ENCODE data around the gene RNASE4. TPM values are rescaled to one million over a fixed set of nuclear protein-coding genes. Genes with fewer than 3 reads are reported as not detected.
A peak's percentile ranks its signal among the peaks of the same experiment; 100 is the strongest.

The RNASE4 gene
- total and polyA plus RNA-seq, 10 of the 15 experiments (the other 5 are each of a cell fraction or from before 2014, with no cell fraction given): 0.87 to 2.6 (median 1.3) TPM

DNA sequence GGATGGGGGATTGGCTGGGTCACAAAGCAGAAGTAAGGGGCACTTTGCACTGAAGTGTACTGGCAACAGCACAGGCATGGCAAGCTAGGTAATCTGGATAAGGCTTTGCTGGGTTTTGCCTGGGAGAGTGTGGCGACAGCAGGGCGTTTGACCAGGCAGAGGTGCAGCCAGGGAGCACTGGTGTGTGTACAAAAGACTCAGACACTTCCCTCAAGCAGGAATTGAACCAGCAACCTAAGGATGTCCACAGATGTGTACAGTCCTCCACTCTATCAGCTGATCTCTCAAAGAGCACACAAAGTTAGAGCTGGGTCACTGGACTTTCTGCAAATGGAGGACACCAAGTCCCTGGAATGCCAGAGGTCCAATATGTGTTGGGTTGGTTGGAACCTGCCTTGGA is 15.4 kb upstream of the RNASE4 start:
- Histone ChIP-seq H3K4me1 (ENCODE audit: control insufficient read depth, insufficient read depth, low read length) (peaks cover 31% of the 10 kb centered on the region), H3K36me3 (ENCODE audit: control insufficient read depth in 2 of 2, insufficient read depth in 2 of 2, low read length in 1 of 2) (no peaks in the 10 kb centered on the region), H3K27ac (ENCODE audit: control insufficient read depth, insufficient read depth) (peak overlapping the region; percentile 96), H3K27me3 (replicated peaks in 1 of 2; ENCODE audit: control insufficient read depth in 2 of 2, insufficient read depth in 2 of 2, low read length in 1 of 2) (no peaks in the 10 kb centered on the region), H3K4me2 (ENCODE audit: control insufficient read depth, insufficient read depth) (peak overlapping the region; percentile 87), H3K4me3 (peak overlapping the region; percentile 22; the same call in 1 of the 2 replicates), H3K79me2 (ENCODE audit: control insufficient read depth, insufficient read depth, low read length) (peaks cover 17% of the 10 kb centered on the region), H4K20me1 (ENCODE audit: control insufficient read depth, insufficient read depth) (no peaks in the 10 kb centered on the region), H3K9me3 (replicated peaks; ENCODE audit: control insufficient read depth, insufficient read depth, low read length) (no peaks in the 10 kb centered on the region), H2AFZ (ENCODE audit: control insufficient read depth, low read depth, low read length) (peak overlapping the region; percentile 74), H3K9ac (ENCODE audit: control insufficient read depth, insufficient read depth, low read length) (peak overlapping the region; percentile 43)
- RAD21 ChIA-PET (ENCODE audit: unreplicated experiment): interaction anchor here (0.9 to 7.6 kb wide), 4 partner anchors 8 to 59 kb away, joined by 3 to 75 read pairs (median 8); partner anchors contain the start of gene RNASE4
- DNase-seq (ENCODE audit: low read depth, low spot score): no peak
- intact Hi-C loops (cut with micrococcal nuclease; ENCODE audit: unreplicated experiment) (loop anchor here (5.0 kb wide), 1 partner anchor 327 kb away; the partner anchor contains the start of gene PARP2), in situ Hi-C loops (cut with MboI) (no loop called here)
- SMC1A ChIA-PET (ENCODE audit: uncharacterized antibody, unreplicated experiment): interaction anchor here (0.8 to 5.1 kb wide), 7 partner anchors 8 to 59 kb away, joined by 3 to 106 read pairs (median 4); partner anchors contain the start of gene RNASE4
- BruUV-seq (replicated peaks): no TSS peak
- no peak for ATAC-seq
- CTCF ChIA-PET: interaction anchor here (1.2 to 4.4 kb wide), 4 partner anchors 13 to 56 kb away, joined by 3 to 58 read pairs (median 8); partner anchors contain the start of gene RNASE4
- POLR2A ChIA-PET: interaction anchor here (1.6 to 5.5 kb wide), 2 partner anchors 9 to 13 kb away, joined by 7 to 69 read pairs; partner anchors contain the start of gene RNASE4
- 78% methylated on average over 2 of the region's 2 CpGs for whole genome bisulfite sequencing (ENCODE audit: insufficient coverage, insufficient replicate concordance, low lambda C conversion rate, missing lambda C conversion rate)
- FAIRE-seq: no peak
- TF ChIP-seq NRF1 (conservative IDR thresholded peaks at IDR 0.05; ENCODE audit: low read depth, low read length) (no peak), ZNF217 (IDR thresholded peaks at IDR 0.05) (no peak), ATF7 (IDR thresholded peaks at IDR 0.05; ENCODE audit: low read depth) (no peak), RUNX3 (IDR thresholded peaks at IDR 0.05; ENCODE audit: low read length) (no peak), TCF7 (IDR thresholded peaks at IDR 0.05; ENCODE audit: borderline replicate concordance) (no peak), KAT2A (conservative IDR thresholded peaks at IDR 0.05; ENCODE audit: control insufficient read depth, low read depth, low read length) (no peak), BMI1 (IDR thresholded peaks at IDR 0.05; ENCODE audit: borderline replicate concordance) (no peak)

Data from GM12878 (cell line).